ENCODE data around the gene NRROS.

- TF ChIP-seq CTCF (IDR thresholded peaks at IDR 0.05; ENCODE audit: low read length) = no peak
- TF ChIP-seq EZH2 (optimal IDR thresholded peaks at IDR 0.05; ENCODE audit: low read depth, low read length) = no peak
- TF ChIP-seq EZH2phosphoT487 (IDR thresholded peaks at IDR 0.05; ENCODE audit: low read length) = no peak
Observed at GRCh38 chr3:196695849-196696226, 56.3 kb downstream of the NRROS start.

Data from MM.1S (cell line).